NCI-H1048 (cell line): ENCODE results near the gene FRMD6.
"Not testable (repeated sequence)": the region's sequence is repeated elsewhere in the genome, so short reads cannot be mapped to it uniquely, and the experiment has no call there.

Experiments
- DNase-seq: peaks from one replicate; lab custom pipeline; 2025; lab: John Stamatoyannopoulos, UW

FRMD6 gene

GRCh38 chr14:51630987-51631386 lies 20.7 kb upstream of the FRMD6 start:
- DNase-seq: no peak

- not testable (repeated sequence) for DNase-seq
Observed at GRCh38 chr14:51633298-51633697, 18.4 kb upstream of the FRMD6 start.

- no peak for DNase-seq
Observed at GRCh38 chr14:51636109-51636508, 15.6 kb upstream of the FRMD6 start.

GRCh38 chr14:51638071-51638944 lies 13.4 kb upstream of the FRMD6 start:
- no peak for DNase-seq

GRCh38 chr14:51639668-51640316 lies 11.9 kb upstream of the FRMD6 start:
- no peak for DNase-seq

- no peak for DNase-seq
Observed at GRCh38 chr14:51643140-51643539, 8.6 kb upstream of the FRMD6 start.

GRCh38 chr14:51644217-51644933 lies 7.3 kb upstream of the FRMD6 start:
- no peak for DNase-seq

GRCh38 chr14:51648296-51648695 lies 3.4 kb upstream of the FRMD6 start:
- no peak for DNase-seq

GRCh38 chr14:51650716-51651387 lies 858 bp upstream of the FRMD6 start:
- DNase-seq: no peak

- DNase-seq: no peak
Observed at GRCh38 chr14:51652168-51653078, 713 bp downstream of the FRMD6 start.

- no peak for DNase-seq
Observed at GRCh38 chr14:51653079-51653774, 1.5 kb downstream of the FRMD6 start.

GRCh38 chr14:51653775-51654532 lies 2.2 kb downstream of the FRMD6 start:
- DNase-seq: no peak

GRCh38 chr14:51654533-51654845 lies 2.8 kb downstream of the FRMD6 start:
- DNase-seq: no peak

GRCh38 chr14:51657762-51658161 lies 6.1 kb downstream of the FRMD6 start:
- DNase-seq: no peak

GRCh38 chr14:51658441-51659173 lies 6.9 kb downstream of the FRMD6 start:
- DNase-seq: no peak

- DNase-seq: no peak
Observed at GRCh38 chr14:51660741-51661140, 9.0 kb downstream of the FRMD6 start.

- no peak for DNase-seq
Observed at GRCh38 chr14:51661504-51661903, 9.8 kb downstream of the FRMD6 start.

GRCh38 chr14:51663783-51664326 lies 12.1 kb downstream of the FRMD6 start:
- no peak for DNase-seq

- no peak for DNase-seq
Observed at GRCh38 chr14:51666070-51666469, 14.4 kb downstream of the FRMD6 start.
